T-helper 2 cell treated with Interferon-gamma antibody and Interleukin-4, amounts not matched to agents 5 μg/mL and 100 μg/mL, for 36 hours (primary cell): ENCODE measurements around the gene CDKN2AIP.
"Not testable (repeated sequence)": the region's sequence is repeated elsewhere in the genome, so short reads cannot be mapped to it uniquely, and the experiment has no call there.

Experiments
- DNase-seq: peaks from one replicate; pipeline ENCODE4 v3.0.0; 2021; ENCODE audit warnings: low spot score
- H3K27ac Mint-ChIP-seq: one replicate; pipeline ENCODE4 v1.8.0; 2021; ENCODE audit warnings: mild to moderate bottlenecking, mixed read lengths
- H3K27me3 Mint-ChIP-seq: one replicate; pipeline ENCODE4 v1.8.0; 2021; ENCODE audit warnings: low read depth, mixed read lengths
- H3K36me3 Mint-ChIP-seq: one replicate; pipeline ENCODE4 v1.8.0; 2021; ENCODE audit warnings: low read depth, mixed read lengths
- H3K4me1 Mint-ChIP-seq: one replicate; pipeline ENCODE4 v1.8.0; 2021; ENCODE audit warnings: low read depth, mixed read lengths
- H3K4me3 Mint-ChIP-seq: one replicate; pipeline ENCODE4 v1.8.0; 2022; ENCODE audit warnings: mild to moderate bottlenecking, moderate library complexity, mixed read lengths
- H3K9me3 Mint-ChIP-seq: one replicate; pipeline ENCODE4 v1.8.0; 2021; ENCODE audit warnings: mixed read lengths

The CDKN2AIP gene

DNA sequence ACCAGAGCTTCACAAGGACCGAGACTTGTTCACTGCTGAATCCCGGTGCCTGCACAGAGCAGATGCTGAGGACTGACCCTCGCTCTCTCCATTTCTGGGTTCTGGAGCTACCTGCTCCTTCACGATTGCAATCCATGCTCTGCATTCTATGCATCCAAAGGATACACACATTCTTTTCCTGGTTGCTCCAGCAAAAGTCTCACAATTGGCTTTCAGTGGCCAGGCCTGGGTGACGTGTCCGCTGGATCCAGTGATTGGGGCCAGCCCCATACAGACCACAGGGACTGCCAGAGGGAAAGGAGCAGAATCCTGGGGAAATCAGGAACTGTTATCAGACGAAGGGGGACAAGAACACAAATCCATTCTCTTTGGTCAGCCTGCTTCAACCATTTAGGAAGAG is 14.9 kb upstream of the CDKN2AIP start:
- Mint-ChIP-seq H3K9me3 (no peaks in the 10 kb centered on the region), H3K27ac (peak overlapping the region; percentile 12), H3K4me1 (peaks cover 20% of the 10 kb centered on the region), H3K36me3 (no peaks in the 10 kb centered on the region), H3K27me3 (no peaks in the 10 kb centered on the region), H3K4me3 (no peak overlapping the region)
- no peak for DNase-seq

DNA sequence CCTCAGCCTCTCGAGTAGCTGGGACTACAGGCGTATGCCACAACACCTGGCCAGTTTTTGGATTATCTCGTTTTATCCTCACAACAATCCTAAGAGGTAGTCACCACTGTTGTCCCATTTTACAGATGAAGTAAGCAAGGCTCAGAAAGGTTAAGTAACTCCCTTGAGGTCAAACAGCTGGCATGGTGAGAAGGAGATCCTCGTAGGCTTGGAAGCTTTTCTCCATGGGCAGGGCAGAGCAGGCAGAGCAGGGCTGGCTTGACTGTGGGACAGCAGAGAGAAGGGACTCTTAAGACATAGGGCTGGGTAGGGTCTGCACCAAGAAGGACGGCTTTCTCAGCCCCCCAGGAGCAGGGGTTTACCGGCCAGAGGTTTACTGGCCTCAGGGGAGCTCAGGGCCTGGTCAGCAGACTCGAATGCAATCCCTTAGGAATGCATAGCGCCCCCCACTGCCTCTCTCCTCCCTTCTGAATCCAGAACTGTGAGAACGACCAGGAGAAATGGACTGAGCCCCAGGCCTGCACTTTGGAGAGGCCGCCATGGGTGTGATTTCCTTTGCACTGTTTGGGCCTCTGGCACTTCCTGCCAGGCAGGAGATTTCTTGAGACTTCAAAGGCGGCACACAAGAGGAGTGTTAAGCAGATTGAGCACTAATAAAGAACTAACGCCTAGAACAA is 14.0 kb upstream of the CDKN2AIP start:
- no peak for DNase-seq
- peak overlapping the region; percentile 41 for H3K27ac Mint-ChIP-seq
- H3K9me3 Mint-ChIP-seq = no peaks in the 10 kb centered on the region
- peak overlapping the region; percentile 38 for H3K4me3 Mint-ChIP-seq
- H3K4me1 Mint-ChIP-seq = peaks cover 20% of the 10 kb centered on the region
- H3K27me3 Mint-ChIP-seq = no peaks in the 10 kb centered on the region
- no peaks in the 10 kb centered on the region for H3K36me3 Mint-ChIP-seq

DNA sequence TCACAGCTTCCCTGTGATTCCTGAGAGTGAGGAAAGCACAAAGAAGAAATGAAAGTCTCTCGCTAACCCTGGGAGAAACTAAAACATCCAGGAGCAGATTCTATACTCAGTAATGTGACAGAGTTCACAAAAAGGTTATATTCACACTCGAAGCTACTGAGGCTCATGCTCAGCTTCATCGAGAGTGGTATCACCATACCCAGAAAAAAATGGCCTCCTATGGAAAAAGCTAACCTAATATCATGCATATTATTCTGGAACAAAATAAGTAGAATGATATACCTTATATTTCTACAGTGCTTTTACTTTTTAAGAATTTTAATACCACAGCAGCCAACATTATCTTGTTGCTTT is 13.5 kb upstream of the CDKN2AIP start:
- DNase-seq = no peak
- Mint-ChIP-seq H3K4me3 (peak overlapping the region; percentile 38), H3K4me1 (peaks cover 20% of the 10 kb centered on the region), H3K27me3 (no peaks in the 10 kb centered on the region), H3K36me3 (no peaks in the 10 kb centered on the region), H3K9me3 (no peaks in the 10 kb centered on the region), H3K27ac (peak overlapping the region; percentile 41)

DNA sequence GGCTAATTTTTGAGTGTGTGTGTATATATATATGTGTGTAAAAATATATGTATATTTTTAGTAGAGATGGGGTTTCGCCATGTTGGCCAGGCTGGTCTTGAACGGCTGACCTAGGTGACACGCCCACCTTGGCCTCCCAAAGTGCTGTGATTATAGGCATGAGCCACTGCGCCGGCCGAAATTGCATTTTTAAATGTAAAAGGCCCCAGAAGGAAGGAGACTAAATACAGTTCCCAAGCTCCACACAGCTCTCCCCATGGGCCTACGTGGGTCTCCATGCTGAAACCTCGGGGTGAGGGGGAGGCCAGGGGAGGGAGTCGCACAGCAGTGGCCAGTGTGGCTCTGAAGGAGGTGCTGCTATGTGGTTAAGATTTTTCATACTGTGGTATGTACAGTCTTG is 12.8 kb upstream of the CDKN2AIP start:
- Mint-ChIP-seq H3K27ac (no peak overlapping the region), H3K27me3 (no peaks in the 10 kb centered on the region), H3K4me1 (peaks cover 16% of the 10 kb centered on the region), H3K36me3 (no peaks in the 10 kb centered on the region), H3K9me3 (no peaks in the 10 kb centered on the region), H3K4me3 (no peak overlapping the region)
- no peak for DNase-seq

DNA sequence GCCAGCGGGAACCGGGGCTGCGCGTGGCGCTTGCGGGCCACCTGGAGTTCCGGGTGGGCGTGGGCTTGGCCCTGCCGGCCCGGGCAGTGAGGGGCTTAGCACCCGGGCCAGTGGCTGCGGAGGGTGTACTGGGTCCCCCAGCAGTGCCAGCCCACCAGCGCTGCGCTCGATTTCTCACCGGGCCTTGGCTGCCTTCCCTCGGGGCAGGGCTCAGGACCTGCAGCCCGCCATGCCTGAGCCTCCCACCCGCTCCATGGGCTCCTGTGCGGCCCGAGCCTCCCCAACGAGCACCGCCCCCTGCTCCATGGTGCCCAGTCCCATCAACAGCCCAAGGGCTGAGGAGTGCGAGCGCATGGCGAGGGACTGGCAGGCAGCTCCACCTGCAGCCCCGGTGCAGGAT is 11.3 kb upstream of the CDKN2AIP start:
- not testable (repeated sequence) for H3K36me3 Mint-ChIP-seq, H3K27ac Mint-ChIP-seq, H3K4me3 Mint-ChIP-seq, DNase-seq, H3K27me3 Mint-ChIP-seq, H3K9me3 Mint-ChIP-seq
- peaks cover 13% of the 10 kb centered on the region for H3K4me1 Mint-ChIP-seq

DNA sequence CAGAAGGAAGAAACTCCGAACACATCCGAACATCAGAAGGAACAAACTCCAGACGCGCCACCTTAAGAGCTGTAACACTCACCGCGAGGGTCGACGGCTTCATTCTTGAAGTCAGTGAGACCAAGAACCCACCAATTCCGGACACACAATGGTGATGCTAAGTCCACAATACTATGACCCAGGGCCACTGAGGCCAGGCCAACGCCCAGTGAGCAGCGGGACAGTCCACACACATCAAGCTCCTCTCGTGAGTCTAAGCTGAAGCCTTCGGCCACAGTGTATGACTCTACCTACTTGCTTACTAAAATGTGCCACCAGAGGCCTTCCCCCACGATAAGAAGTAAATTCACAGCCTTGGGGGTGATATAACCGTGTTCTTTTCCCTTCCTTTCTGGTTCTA is 10.2 kb upstream of the CDKN2AIP start:
- Mint-ChIP-seq H3K4me1 (peaks cover 16% of the 10 kb centered on the region), H3K27ac (no peak overlapping the region), H3K9me3 (no peaks in the 10 kb centered on the region), H3K27me3 (no peaks in the 10 kb centered on the region), H3K36me3 (no peaks in the 10 kb centered on the region), H3K4me3 (no peak overlapping the region)
- DNase-seq = no peak

DNA sequence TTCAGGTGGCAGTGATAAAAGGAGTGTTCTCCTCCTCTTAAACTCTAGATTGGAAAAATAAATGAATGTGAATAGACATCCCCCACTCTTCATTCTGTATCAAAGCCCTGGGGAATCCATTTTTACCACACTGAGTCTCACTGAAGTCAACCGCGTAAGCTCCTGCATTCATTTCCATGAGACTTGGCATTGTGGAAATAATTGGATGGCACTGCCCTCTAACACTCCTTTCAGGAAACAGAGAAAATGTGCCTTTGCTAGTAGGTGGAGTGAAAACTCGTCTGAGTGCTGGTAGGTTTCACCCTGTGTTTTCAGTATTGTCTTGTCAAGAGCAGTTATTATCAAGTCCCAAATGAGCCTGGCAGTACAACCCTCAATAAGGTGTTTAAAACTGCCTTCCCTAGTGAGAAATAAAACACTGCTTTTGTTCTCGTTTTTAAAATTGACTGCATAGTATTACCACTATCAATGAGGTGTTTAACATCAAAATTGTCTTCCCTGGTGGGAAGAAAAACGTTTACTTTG is 9.7 kb upstream of the CDKN2AIP start:
- DNase-seq = no peak
- Mint-ChIP-seq H3K4me3 (no peak overlapping the region), H3K36me3 (no peaks in the 10 kb centered on the region), H3K27ac (no peak overlapping the region), H3K9me3 (no peaks in the 10 kb centered on the region), H3K27me3 (no peaks in the 10 kb centered on the region), H3K4me1 (peaks cover 13% of the 10 kb centered on the region)

DNA sequence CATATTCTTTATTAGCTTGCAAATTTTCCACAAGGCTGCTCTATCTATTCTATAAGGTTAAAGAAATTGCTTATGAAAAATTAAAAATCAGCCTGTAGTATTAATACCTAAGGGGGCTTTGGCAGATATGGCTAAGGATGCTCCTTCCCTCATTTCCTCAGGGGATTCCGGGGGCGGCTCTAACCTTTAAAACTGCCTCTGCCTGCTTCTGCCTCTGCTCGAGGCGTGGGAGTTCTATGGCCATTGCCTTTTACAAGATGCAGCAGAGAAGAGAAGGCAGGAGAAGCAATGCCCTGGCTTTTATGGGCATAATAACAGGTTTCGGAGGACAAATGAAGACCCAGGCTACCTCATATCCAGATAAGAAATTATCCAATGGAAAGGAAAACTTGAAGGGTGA is 8.6 kb upstream of the CDKN2AIP start:
- no peaks in the 10 kb centered on the region for H3K9me3 Mint-ChIP-seq
- peaks cover 8% of the 10 kb centered on the region for H3K4me1 Mint-ChIP-seq
- H3K36me3 Mint-ChIP-seq = no peaks in the 10 kb centered on the region
- H3K27ac Mint-ChIP-seq = no peak overlapping the region
- no peaks in the 10 kb centered on the region for H3K27me3 Mint-ChIP-seq
- H3K4me3 Mint-ChIP-seq = no peak overlapping the region
- no peak for DNase-seq

DNA sequence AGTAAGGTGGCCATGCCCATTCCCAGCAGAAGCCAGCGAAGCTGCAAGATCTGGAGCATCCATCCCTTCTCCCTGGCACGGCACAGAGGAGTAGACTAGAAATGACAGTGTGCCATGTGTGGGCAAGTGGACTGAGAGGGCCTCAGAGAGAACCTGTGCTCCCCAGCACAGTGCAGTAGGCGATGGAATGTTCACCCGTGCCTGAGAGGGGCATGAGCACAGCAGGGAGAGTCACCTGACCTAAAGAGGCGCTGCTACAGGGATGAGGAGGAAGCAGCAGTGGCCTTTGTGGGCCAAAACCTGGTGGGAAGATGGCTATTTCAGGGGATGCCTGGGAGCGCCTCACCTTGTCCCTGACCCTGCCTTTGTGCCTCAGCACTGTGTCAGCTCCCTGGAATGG is 8.0 kb upstream of the CDKN2AIP start:
- Mint-ChIP-seq H3K27ac (no peak overlapping the region), H3K27me3 (no peaks in the 10 kb centered on the region), H3K4me1 (peaks cover 3% of the 10 kb centered on the region), H3K36me3 (no peaks in the 10 kb centered on the region), H3K4me3 (no peak overlapping the region), H3K9me3 (no peaks in the 10 kb centered on the region)
- no peak for DNase-seq

DNA sequence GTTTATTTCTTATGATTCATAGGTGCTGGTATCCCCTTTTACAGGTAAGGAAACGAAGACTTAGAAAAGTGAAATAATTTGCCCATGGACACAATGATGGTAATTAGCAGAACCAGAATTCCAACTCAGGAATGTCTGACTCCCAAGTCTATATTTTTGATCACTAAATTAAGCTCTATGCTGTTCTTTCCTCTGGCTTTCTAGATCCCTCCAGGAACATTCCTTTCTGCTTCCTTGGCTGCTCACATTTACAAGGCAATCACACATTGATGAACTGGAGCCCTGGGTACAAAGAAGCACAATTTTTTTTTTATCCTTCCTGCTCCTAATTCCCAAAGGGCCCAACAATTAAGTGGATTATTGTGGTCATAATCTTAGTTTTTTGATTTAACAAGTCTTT is 7.0 kb upstream of the CDKN2AIP start:
- Mint-ChIP-seq H3K4me3 (no peak overlapping the region), H3K36me3 (no peaks in the 10 kb centered on the region), H3K27me3 (no peaks in the 10 kb centered on the region), H3K9me3 (no peaks in the 10 kb centered on the region), H3K4me1 (peaks cover 3% of the 10 kb centered on the region), H3K27ac (no peak overlapping the region)
- no peak for DNase-seq

DNA sequence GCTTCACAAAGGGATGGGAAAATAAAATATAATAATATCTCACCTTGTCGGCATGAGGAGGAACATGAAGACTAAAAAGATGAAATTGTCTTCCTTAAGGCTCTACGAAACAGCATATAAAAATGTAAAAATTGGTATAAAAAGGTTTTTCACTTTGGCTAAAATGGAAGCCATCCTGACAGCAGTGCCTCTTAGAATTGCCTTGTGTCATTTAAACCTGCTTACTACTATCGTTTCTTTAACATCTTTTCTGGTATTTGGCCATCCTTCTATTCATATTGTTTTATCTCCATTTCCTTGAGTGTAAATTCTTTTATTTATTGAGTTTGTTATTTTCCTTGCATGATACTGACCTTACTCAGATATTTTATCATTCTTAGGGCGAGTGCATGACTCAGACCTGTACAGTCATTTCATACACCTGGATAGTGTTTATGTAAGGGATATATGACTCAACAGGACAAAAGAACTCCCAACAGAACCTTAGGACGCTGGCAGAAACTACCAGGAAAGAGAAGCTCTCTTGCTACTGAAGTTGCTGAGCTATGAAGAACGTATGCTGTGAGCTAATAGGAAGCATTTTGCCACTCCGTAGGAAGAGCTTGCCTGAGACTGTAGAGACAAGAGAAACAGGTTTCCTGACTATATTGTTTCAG is 5.8 kb upstream of the CDKN2AIP start:
- Mint-ChIP-seq H3K9me3 (no peaks in the 10 kb centered on the region), H3K27me3 (no peaks in the 10 kb centered on the region), H3K36me3 (no peaks in the 10 kb centered on the region), H3K27ac (no peak overlapping the region), H3K4me3 (no peak overlapping the region), H3K4me1 (peaks cover 10% of the 10 kb centered on the region)
- no peak for DNase-seq

DNA sequence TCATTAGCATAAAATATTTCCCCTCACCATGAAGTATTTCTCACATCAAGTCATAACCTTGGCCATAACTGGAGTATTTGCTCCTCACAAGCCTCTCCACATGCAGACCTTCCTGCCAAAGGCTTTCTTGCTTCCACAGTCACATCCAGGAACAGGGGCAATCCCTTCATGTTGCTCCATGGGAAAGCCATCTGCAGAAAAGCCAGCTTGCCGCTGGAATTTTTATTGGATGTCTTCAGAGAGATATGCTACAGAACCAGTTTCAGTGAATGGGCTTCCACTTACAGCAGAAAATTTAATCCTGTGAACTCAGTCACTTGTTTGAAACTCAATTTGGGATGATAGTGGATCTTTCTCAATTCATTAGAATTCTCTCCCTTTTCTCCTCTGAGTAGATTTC is 3.2 kb upstream of the CDKN2AIP start:
- Mint-ChIP-seq H3K36me3 (peaks cover 15% of the 10 kb centered on the region), H3K27ac (no peak overlapping the region), H3K27me3 (no peaks in the 10 kb centered on the region), H3K9me3 (no peaks in the 10 kb centered on the region), H3K4me1 (peaks cover 18% of the 10 kb centered on the region), H3K4me3 (no peak overlapping the region)
- DNase-seq = no peak

DNA sequence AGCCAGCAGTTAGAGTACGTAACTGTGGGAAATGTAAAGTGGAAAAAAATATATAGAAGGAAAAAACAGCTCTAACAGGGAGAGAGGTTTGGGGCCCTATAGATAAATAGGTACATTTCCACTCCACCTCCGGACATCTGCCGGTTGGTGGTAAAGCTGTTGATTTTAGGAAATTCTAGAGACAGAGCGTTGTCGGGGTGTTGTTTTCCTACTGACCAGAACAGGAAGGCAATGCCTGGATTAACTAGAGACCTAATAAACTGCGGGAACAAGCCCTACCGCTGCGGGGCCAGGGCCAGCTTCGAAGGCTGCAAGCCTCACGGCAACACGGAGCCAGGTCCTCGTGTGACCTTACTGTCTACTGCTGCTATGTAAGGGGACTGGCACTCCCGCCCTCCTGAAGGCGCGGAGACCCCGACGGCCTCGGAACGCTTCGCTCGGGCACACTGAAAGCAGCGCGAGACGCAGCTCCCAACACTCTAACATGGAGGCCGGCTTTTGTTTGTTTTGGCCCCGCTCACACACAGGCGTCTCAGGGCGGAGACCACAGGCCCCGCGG is 702 bp upstream of the CDKN2AIP start:
- Mint-ChIP-seq H3K36me3 (peaks cover 37% of the 10 kb centered on the region), H3K9me3 (no peaks in the 10 kb centered on the region), H3K27ac (peak overlapping the region; percentile 87), H3K4me3 (peak overlapping the region; percentile 97), H3K27me3 (no peaks in the 10 kb centered on the region), H3K4me1 (peaks cover 36% of the 10 kb centered on the region)
- no peak for DNase-seq

DNA sequence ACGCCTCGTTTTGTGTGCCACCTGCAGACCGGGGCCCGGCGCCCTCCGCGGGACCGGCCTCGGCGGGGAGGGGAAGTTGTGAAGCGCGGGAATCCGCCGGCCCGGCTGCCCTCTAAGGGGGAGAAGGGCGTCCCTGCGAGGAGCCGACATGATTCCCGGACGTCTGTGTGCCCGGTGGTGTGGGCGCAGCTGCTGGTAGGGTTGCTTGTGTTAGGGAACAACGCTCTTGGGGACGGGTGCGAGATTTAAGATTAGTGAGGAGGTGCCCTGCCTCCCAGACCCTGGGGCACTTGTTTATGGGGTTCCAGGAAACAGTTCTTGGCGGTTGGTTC is 627 bp downstream of the CDKN2AIP start:
- H3K27ac Mint-ChIP-seq = peak overlapping the region; percentile 98
- no peaks in the 10 kb centered on the region for H3K9me3 Mint-ChIP-seq
- H3K27me3 Mint-ChIP-seq = no peaks in the 10 kb centered on the region
- H3K36me3 Mint-ChIP-seq = peaks cover 45% of the 10 kb centered on the region
- no peak for DNase-seq
- peaks cover 43% of the 10 kb centered on the region for H3K4me1 Mint-ChIP-seq
- H3K4me3 Mint-ChIP-seq = peak overlapping the region; percentile 97
